Measurements from ENCODE around the gene TP53BP2.
"Not testable (repeated sequence)": the region's sequence is repeated elsewhere in the genome, so short reads cannot be mapped to it uniquely, and the experiment has no call there.

The TP53BP2 gene

GRCh38 chr1:223831755-223832636 is 13.8 kb downstream of the TP53BP2 start:
- peak; percentile 73 to 80 for ATAC-seq

- no peak for ATAC-seq
These were observed 16.1 kb downstream of the TP53BP2 start for GRCh38 chr1:223829678-223830077.

DNA sequence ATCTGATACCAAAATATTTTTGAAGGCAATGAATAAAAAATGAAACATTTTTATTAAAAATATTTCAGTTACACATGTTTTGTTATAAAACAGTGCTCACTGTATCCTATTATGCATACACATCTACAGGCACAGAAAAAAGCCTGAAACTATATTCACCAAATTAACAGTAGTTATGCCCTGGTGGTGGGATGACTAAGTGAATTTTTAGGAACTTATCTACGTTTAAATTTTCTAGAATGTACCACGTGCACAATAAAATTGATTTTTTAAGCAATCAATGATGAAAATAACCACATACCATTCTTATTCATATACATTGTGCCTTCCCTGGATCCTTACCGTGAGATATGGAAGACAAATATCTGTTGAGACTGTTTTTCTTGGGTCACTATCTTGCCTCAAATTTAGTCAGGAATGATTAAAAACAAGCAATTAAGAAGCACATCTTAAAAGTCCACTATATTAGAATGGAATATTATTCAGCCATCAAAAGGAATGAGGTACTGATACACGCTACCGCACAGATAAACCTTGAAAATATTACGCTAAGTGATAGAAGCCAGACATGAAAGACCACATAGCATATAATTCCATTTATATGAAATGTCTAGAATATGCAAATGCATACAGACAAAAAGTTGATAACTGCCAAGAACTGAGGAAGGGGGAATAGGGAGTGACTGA is 17.4 kb downstream of the TP53BP2 start:
- ATAC-seq = no peak

- ATAC-seq = no peak
These were observed 18.5 kb downstream of the TP53BP2 start for GRCh38 chr1:223827193-223827663.

GRCh38 chr1:223825767-223826748 is 19.7 kb downstream of the TP53BP2 start:
- ATAC-seq = no peak

DNA sequence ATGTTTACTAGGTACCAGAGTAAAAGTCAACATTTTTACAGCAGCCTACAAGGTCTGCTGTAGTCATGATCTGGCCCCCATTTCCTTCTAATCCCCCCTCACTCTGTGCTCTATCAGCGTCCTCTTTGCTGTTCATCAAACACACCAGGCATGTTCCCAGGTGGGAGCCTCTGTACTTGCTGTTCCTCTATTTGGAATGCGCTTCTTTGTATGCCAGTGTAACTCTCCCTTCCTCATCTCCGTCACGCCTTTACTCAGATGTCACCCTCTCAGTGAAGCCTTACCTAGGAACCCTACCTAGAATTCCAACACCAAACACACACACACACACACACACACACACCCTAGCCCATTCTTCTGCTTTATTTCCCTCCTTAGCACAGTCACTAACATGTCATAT is 21.0 kb downstream of the TP53BP2 start:
- ATAC-seq = no peak

DNA sequence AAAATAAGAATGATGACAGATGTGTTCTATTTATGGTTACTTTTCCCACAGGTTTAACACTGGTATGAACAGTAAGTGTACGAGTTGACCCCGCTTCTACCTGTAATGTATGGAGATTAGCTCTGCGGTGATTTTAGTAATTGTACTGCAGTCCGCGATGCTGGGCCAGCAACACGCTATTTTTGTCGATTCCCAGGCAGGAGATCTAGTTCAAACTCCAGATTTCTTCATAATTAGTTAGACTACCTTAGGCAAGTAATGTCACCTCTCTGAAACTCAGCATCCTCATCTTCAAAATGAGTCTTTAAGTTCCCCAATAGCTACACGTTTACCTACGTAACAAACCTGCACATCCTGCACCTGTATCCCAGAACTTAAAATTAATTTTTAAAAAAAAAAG is 21.5 kb downstream of the TP53BP2 start:
- ATAC-seq = no peak

- no peak for ATAC-seq
These were observed 24.8 kb downstream of the TP53BP2 start for GRCh38 chr1:223820971-223821370.

DNA sequence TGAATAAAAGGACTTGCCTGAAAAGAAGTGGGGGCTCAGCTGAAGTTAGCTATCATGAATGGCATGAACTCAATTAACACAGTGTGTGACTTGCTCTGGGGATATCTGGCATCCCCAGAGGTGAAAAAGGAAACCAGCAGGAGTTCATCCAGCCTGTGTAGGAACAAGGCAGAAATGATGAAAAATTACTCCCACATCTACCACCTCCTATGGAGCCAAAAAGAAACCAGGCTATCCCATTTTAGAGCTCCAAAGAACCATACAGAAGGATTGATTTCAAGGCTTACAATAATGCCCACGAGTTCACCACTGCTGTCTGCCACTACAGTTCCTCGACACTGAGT is 25.3 kb downstream of the TP53BP2 start:
- no peak for ATAC-seq

DNA sequence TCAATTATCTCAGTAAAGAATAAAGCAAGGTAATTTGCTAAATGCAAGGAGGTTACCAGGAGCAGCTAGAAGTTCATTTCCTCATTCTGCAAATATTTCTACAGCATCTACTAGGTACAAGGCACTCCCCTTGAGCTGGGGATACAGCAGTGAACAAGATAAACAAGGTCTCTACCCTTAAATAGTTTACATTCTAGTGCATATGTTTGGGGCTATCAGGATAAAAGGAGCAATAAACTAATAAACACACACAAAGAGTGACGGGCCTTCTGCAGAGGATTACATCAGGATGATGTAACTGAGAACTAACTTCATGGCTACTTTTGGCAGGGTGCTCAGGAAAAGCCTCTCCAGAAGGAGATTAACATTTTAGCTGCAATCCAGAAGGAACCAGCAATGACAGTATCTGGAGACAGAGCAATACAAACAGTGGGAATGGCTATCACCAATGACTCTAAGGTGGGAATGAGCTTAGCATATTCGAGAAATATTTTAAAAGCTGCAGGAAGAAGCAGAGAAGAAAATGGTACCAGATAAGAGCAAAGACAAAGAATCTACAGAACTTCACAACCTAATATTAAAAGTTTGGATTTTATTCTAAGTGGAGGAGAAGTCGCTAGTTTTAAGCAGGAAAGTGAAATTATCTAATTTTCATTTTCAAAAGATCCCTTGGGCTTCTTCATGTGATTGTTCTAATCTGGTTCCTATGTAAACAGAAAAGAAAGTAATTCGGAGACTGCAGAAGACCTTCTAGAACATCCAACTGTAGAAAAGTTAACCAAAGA is 25.8 kb downstream of the TP53BP2 start:
- ATAC-seq = no peak

- ATAC-seq = not testable (repeated sequence)
These were observed 28.5 kb downstream of the TP53BP2 start for GRCh38 chr1:223817265-223817664.

- no peak for ATAC-seq
These were observed 29.9 kb downstream of the TP53BP2 start for GRCh38 chr1:223815865-223816264.

DNA sequence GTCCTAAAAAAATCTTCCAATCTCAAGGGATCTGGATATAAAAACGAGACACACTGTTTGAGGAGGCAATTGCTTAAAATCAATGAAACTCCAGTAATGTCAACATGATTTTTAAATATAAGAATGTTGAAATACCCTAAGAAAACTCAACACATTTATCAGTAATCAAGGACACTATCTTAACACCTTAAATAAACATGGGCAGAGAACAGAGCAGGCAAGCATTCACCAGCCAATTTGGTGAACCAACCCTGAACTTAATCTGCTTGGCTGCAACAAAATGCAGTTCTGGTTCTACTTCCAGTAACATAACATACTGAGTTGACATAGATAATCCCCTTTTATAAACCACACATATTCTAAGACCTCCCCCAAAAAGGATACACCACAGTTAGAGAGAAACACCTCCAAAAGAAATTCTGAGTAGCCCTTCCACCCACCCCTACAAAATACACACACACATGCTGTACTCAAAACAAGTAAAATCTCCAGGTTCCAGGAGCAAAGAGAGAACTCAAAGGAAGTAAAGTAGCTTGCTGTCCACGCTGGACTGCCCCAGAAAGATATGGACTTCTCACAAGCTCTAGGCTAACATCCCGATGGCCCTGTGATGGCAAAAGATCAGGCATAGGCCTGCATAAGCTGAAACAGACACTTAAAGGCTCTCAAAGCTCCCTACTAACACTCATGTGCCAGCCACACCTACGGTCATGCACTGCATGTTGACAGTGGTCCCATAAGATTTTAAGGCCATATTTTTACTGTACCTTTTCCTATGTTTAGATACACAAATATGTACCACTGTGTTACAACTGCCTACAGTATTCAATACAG is 30.5 kb downstream of the TP53BP2 start:
- ATAC-seq = no peak

GRCh38 chr1:223813645-223814044 is 32.1 kb downstream of the TP53BP2 start:
- no peak for ATAC-seq

DNA sequence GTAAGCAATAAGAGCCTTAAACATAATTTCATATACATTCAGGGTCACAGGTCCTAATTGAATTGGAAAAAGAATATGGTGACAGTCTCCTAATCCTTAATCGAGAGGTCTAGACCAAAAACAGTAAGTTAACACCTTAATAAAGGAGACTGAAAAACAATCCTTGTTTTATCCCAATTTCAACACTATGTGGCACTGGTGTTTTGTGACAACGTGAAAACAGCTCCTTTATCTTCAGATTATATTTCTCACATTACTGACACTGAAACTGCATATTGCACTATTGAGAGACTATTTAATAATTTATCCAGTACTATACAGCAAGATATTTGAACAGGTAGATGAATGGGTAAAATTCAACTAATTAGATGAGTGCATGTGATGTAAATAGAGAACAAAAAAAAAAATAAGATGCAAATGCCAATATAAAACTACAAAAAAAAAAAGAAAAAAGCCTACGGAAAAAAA is 34.1 kb downstream of the TP53BP2 start:
- peak in 1 of 2 donors; percentile 36 for ATAC-seq

GRCh38 chr1:223810586-223810985 is 35.2 kb downstream of the TP53BP2 start:
- ATAC-seq = no peak

DNA sequence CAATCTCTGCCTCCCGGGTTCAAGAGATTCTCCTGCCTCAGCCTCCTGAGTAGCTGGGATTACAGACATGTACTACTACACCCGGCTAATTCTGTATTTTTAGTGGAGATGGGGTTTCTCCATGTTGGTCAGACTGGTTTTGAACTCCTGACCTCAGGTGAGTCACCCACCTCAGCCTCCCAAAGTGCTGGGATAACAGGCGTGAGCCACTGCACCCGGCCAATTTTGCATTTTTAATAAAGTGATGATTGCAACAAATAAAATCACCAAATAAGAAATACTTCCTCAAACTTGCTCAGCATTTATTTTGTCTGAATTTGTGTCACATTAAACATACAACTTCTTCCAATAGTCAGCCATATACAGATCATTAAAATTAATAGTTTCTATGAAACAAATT is 35.8 kb downstream of the TP53BP2 start:
- ATAC-seq = not testable (repeated sequence)

DNA sequence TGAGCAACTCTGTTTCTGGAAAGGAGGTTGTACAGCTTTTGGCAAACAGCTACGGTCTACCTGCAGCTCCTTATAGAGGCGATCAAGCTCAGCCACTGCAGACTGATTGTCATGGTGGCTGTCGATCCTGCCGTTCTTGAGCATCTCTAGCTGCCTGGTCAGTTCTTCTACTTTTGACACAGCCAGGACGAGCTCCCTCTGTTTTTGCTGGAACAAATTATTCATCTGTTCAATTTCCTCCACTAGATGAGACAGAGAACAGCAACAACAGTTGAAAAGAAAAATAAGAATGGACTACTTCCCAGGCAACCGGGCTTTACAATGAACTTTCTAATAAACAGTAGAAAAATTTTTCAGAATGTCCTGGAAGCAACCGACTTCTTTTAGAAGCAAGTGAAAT is 42.5 kb downstream of the TP53BP2 start:
- no peak for ATAC-seq

GRCh38 chr1:223802602-223803001 is 43.1 kb downstream of the TP53BP2 start:
- ATAC-seq = no peak

GRCh38 chr1:223802032-223802431 is 43.7 kb downstream of the TP53BP2 start:
- no peak for ATAC-seq

DNA sequence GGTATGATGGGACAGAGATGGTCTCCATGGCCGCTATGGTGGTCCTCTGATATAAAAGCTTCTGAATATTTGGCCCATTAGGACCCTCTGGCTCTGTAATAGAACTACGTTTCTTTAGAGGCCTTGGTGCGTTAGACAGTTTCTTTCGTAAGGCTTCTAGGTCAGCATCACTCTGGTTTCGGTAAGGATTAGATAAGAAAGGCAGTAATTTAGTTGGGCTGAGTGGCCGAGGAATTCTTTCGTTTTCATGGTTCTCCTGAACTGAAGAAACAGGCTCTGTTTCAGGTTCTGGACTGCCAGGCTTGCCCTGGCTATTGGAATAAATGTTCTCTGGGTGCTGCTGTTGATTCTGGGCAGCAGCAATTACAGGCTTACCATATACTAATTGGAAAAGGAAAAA is 49.5 kb downstream of the TP53BP2 start:
- ATAC-seq = no peak

All from activated CD4-positive, CD25-positive, alpha-beta regulatory T cell treated with anti-CD3 and anti-CD28 coated beads, Interleukin-2, amount 50 U/mL, for 24 hours (primary cell).